ENCODE data around the gene PGS1.

DNA sequence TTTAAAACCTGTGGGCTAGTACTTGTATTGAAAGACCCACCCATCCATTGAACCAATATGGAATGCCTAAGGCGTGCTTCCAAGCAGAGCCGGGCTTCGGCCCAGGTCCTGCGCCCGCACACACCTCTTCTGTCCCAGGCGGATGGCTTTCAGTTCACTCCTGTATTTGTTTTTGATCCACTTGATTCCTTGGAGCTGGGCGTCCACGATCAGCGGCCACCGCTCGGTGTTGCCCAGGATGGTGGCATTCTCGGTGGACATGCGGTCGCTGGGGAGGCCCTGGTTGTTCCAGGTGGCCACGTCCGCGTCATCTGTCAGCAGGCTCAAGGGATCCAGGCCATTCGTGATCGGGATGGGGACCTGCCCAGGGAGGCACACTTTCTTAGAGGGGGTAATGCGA is 75.9 kb downstream of the PGS1 start:
- TF ChIP-seq EZH2phosphoT487 (conservative IDR thresholded peaks at IDR 0.05; ENCODE audit: low read length): no peak
- TF ChIP-seq, protein P1, sequence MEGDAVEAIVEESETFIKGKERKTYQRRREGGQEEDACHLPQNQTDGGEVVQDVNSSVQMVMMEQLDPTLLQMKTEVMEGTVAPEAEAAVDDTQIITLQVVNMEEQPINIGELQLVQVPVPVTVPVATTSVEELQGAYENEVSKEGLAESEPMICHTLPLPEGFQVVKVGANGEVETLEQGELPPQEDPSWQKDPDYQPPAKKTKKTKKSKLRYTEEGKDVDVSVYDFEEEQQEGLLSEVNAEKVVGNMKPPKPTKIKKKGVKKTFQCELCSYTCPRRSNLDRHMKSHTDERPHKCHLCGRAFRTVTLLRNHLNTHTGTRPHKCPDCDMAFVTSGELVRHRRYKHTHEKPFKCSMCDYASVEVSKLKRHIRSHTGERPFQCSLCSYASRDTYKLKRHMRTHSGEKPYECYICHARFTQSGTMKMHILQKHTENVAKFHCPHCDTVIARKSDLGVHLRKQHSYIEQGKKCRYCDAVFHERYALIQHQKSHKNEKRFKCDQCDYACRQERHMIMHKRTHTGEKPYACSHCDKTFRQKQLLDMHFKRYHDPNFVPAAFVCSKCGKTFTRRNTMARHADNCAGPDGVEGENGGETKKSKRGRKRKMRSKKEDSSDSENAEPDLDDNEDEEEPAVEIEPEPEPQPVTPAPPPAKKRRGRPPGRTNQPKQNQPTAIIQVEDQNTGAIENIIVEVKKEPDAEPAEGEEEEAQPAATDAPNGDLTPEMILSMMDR (IDR thresholded peaks at IDR 0.05; ENCODE audit: insufficient read depth, low read length, poor library complexity, severe bottlenecking): no peak
